ENCODE results near the gene PTPRN. TPM values are rescaled to one million over a fixed set of nuclear protein-coding genes. Genes with fewer than 3 reads are reported as not detected.

PTPRN gene
- total RNA-seq, 4 donors from 2014 or later: not detected

DNA sequence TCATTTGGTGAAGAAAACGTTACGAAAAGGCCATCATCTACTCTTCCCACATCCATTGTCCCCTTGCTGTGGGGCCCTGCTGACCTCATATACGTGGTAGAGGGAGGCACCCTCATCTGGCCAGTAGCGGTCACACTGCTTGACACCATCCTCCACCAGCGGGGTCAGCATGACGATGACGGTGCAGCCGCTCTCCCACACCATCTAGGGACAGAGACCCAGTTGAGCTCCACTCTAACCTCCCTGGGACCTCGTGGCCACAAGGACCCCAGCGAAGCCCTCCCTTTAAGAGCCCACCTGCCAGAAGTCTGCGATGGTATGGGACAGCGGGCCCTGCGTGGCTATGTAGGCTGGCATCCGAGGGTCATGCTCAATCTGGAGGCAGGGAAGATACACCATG is 13.1 kb downstream of the PTPRN start:
- Histone ChIP-seq H3K4me3 (no peak overlapping the region), H3K4me1 (peaks cover 8 to 10% of the 10 kb centered on the region in 2 donors), H3K36me3 (no peaks in the 10 kb centered on the region), H3K27ac (no peak overlapping the region), H3K27me3 (no peaks in the 10 kb centered on the region), H3K9me3 (no peaks in the 10 kb centered on the region)
- no peak for ATAC-seq
- DNase-seq: no peak
- in situ Hi-C loops (cut with MboI; ENCODE audit: low sequenced_read_pairs in 4 of 4) (loop anchor here (5.0 to 25.0 kb wide), 4 partner anchors 131 to 241 kb away; partner anchors contain the start of genes NHEJ1 (in 2 of the 4), CHPF (in 1 of the 4), SLC23A3 (in 1 of the 4) and TMEM198 (in 1 of the 4)), intact Hi-C loops (cut with DNase I; ENCODE audit: low total_unique reads) (loop anchor here (5.0 to 10.0 kb wide), 3 partner anchors 91 to 301 kb away; partner anchors contain the start of genes CRYBA2 and DNPEP)
- TF ChIP-seq POLR2A (IDR thresholded peaks at IDR 0.05): no peak
- TF ChIP-seq, protein P1, sequence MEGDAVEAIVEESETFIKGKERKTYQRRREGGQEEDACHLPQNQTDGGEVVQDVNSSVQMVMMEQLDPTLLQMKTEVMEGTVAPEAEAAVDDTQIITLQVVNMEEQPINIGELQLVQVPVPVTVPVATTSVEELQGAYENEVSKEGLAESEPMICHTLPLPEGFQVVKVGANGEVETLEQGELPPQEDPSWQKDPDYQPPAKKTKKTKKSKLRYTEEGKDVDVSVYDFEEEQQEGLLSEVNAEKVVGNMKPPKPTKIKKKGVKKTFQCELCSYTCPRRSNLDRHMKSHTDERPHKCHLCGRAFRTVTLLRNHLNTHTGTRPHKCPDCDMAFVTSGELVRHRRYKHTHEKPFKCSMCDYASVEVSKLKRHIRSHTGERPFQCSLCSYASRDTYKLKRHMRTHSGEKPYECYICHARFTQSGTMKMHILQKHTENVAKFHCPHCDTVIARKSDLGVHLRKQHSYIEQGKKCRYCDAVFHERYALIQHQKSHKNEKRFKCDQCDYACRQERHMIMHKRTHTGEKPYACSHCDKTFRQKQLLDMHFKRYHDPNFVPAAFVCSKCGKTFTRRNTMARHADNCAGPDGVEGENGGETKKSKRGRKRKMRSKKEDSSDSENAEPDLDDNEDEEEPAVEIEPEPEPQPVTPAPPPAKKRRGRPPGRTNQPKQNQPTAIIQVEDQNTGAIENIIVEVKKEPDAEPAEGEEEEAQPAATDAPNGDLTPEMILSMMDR (IDR thresholded peaks at IDR 0.05 in 4 of 5, conservative IDR thresholded peaks at IDR 0.05 in 1 of 5): no peak

DNA sequence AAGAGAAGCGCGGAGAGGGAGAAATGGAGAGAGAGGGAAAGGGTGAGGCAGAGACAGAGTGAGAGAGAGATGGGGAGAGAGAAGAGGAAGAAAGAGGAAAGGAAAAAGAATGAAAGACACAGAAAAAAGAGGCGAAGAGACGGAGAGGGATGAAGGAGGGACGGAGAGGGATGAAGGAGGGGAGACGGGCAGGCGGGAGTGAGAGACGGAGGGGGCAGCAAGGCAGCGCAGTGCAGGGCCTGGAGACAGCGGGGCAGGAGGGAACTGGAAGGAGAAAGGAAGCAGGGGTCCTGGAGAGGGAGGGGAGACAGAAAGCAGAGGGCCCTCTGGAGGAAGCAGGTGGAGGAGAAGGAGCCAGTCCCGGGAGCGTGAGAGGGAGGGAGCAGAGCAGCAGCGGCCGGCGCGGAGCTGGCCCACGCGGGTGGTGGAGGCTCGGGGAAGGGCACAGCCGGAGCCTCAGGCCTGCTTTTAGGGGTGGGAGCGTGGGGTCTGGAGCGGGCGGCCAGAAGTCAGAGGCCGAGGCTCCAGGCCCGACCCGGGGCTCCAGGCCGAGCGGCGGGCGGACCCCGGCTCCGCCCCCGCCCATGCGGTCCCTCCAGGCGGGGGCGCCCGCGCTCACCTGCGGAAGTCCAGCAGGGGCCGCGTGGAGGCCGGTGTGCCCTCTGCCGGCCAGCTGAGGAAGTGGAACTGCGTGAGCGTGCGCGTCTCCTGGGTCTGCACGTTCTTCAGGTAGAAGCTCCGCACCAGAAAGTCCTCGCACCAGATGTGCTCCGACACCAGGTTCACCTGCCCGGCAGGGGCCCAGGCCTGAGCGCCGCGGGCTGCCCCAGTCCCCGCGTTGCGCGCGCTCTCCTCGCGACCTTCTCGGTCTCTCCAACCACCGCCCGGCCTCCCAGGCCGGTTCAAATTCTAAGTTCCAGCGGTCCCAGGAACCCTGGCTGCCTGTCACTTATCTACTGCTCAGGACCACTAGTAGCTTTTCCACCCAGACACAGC is 14.5 kb downstream of the PTPRN start:
- peaks cover 8 to 10% of the 10 kb centered on the region in 2 donors for H3K4me1 ChIP-seq
- peak overlapping the region; percentile 68 to 82 (median 77) for H3K27ac ChIP-seq
- H3K27me3 ChIP-seq: no peaks in the 10 kb centered on the region
- intact Hi-C loops (cut with DNase I; ENCODE audit: low total_unique reads) (loop anchor here (1.0 to 10.0 kb wide), 5 partner anchors 17 to 300 kb away; partner anchors contain the start of genes CRYBA2 and DNPEP), in situ Hi-C loops (cut with MboI; ENCODE audit: low sequenced_read_pairs in 4 of 4) (loop anchor here (5.0 to 25.0 kb wide), 4 partner anchors 130 to 243 kb away; partner anchors contain the start of genes NHEJ1 (in 2 of the 4), CHPF (in 1 of the 4), SLC23A3 (in 1 of the 4) and TMEM198 (in 1 of the 4))
- peak; percentile 64 to 80 for DNase-seq
- no peaks in the 10 kb centered on the region for H3K36me3 ChIP-seq
- peak; percentile 85 to 86 for ATAC-seq
- TF ChIP-seq POLR2A (IDR thresholded peaks at IDR 0.05): peak in 1 of 2 donors; percentile 30
- TF ChIP-seq, protein P1 (IDR thresholded peaks at IDR 0.05 in 4 of 5, conservative IDR thresholded peaks at IDR 0.05 in 1 of 5): peak; percentile 95 to 99 (median 98)
- H3K9me3 ChIP-seq: no peaks in the 10 kb centered on the region
- peak overlapping the region; percentile 57 to 63 (median 58) for H3K4me3 ChIP-seq

DNA sequence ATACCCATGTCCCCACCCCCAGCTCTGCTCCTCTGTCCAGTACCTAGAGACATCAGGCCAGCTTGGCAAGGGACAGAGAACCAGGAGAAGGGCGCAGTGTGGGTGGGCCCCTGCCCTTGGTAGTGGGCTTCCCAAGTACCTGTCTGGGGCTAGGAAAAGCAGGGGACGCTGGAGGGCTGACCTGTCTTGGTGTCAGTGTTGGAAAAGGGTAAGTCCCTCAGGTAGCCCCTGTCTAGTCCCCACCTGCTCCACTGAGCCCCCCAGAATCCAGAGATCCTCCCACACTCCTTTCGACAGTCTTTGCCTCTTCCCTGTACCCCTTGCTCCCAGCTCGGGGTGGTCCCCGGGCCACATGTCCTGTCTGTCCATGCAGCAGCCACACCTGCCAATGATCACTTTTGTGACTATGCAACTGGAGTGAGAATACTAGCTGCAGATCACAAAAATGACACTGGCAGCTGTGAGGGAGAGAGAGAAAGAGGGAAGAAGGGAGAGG is 15.4 kb downstream of the PTPRN start:
- no peak overlapping the region for H3K4me3 ChIP-seq
- H3K9me3 ChIP-seq: no peaks in the 10 kb centered on the region
- no peaks in the 10 kb centered on the region for H3K27me3 ChIP-seq
- intact Hi-C loops (cut with DNase I; ENCODE audit: low total_unique reads) (loop anchor here (1.0 to 10.0 kb wide), 4 partner anchors 16 to 299 kb away; partner anchors contain the start of gene CRYBA2), in situ Hi-C loops (cut with MboI; ENCODE audit: low sequenced_read_pairs in 4 of 4) (loop anchor here in 2 of 4 donors (10.0 to 25.0 kb wide), 3 partner anchors 129 to 244 kb away; partner anchors contain the start of genes NHEJ1 (in 2 of the 2), CHPF (in 1 of the 2), SLC23A3 (in 1 of the 2) and TMEM198 (in 1 of the 2))
- peak in 1 of 2 donors; percentile 6 for DNase-seq
- ATAC-seq: no peak
- H3K27ac ChIP-seq: peak overlapping the region in 3 of 4 donors; percentile 68 to 82 (median 80)
- H3K4me1 ChIP-seq: peaks cover 8 to 10% of the 10 kb centered on the region in 2 donors
- H3K36me3 ChIP-seq: no peaks in the 10 kb centered on the region
- TF ChIP-seq POLR2A (IDR thresholded peaks at IDR 0.05): no peak
- TF ChIP-seq, protein P1 (IDR thresholded peaks at IDR 0.05 in 4 of 5, conservative IDR thresholded peaks at IDR 0.05 in 1 of 5): no peak

DNA sequence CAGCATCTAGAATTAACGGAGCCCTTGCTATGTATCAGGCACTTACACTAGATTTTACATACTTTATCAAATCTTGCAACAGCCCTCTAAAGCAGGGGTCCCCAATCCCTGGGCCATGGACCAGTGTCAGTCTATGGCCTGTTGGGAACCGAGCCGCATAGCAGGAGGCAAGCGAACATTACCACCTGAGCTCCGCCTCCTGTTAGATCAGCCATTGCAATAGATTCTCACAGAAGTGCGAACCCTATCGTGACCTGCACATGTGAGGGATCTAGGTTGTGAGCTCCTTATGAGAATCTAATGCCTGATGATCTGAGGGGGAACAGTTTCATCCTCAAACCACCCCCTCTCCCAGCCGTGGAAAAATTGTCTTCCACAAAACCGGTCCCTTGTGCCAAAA is 16.6 kb downstream of the PTPRN start:
- ATAC-seq (no peak), DNase-seq (peak in 1 of 2 donors; percentile 7)
- Histone ChIP-seq H3K9me3 (no peaks in the 10 kb centered on the region), H3K27ac (no peak overlapping the region), H3K4me3 (no peak overlapping the region), H3K4me1 (peaks cover 8 to 10% of the 10 kb centered on the region in 2 donors), H3K36me3 (no peaks in the 10 kb centered on the region), H3K27me3 (no peaks in the 10 kb centered on the region)
- in situ Hi-C loops (cut with MboI; ENCODE audit: low sequenced_read_pairs in 4 of 4) (loop anchor here in 2 of 4 donors (10.0 to 25.0 kb wide), 3 partner anchors 128 to 245 kb away; partner anchors contain the start of genes NHEJ1 (in 2 of the 2), CHPF (in 1 of the 2), SLC23A3 (in 1 of the 2) and TMEM198 (in 1 of the 2)), intact Hi-C loops (cut with DNase I; ENCODE audit: low total_unique reads) (loop anchor here (10.0 kb wide), 2 partner anchors 242 to 298 kb away; partner anchors contain the start of gene CRYBA2)
- TF ChIP-seq, protein P1 (IDR thresholded peaks at IDR 0.05 in 4 of 5, conservative IDR thresholded peaks at IDR 0.05 in 1 of 5): no peak
- no peak for TF ChIP-seq POLR2A (IDR thresholded peaks at IDR 0.05)

All from gastrocnemius medialis (tissue), 4 donors.